HL-60/S4 treated with retinoic acid at 250 ng/mL for 4 days and 3 days (cell line): ENCODE results near the gene PTPRS.

Experiments
- in situ Hi-C: fragments of 300-500 bp; cut with MboI; formaldehyde crosslinking; loops from 2 replicates; pipeline ENCODE4 v1.7.0; 2022; ENCODE audit warnings: low sequenced_read_pairs

Gene PTPRS

GRCh38 chr19:5355693-5356092 lies 15.1 kb upstream of the PTPRS start:
- in situ Hi-C loops: no loop called here

DNA sequence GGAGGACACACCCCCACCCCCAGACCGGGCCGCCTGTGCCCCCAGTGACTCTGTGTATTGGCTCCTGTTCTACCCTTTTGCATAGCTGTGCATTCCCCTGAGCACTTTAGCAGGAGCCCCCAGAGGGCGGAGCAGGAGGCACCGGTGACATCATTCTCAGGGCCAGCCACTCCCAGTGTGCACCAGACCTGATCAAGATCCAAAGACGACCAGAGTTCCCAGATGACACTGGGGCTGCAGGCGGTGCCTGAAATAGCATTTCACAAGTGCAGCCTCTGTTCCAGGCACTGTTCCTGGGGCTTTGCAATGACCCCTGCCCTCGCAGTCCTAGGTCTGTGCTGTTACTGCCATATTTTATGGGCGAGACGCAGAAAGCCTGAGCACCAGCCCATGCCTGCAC lies 14.5 kb upstream of the PTPRS start:
- in situ Hi-C loops: no loop called here

- in situ Hi-C loops: no loop called here
These were observed 13.8 kb upstream of the PTPRS start for GRCh38 chr19:5354403-5354802.

GRCh38 chr19:5352229-5352763 lies 11.7 kb upstream of the PTPRS start:
- in situ Hi-C loops: no loop called here

- in situ Hi-C loops: no loop called here
These were observed 11.2 kb upstream of the PTPRS start for GRCh38 chr19:5351731-5352228.

DNA sequence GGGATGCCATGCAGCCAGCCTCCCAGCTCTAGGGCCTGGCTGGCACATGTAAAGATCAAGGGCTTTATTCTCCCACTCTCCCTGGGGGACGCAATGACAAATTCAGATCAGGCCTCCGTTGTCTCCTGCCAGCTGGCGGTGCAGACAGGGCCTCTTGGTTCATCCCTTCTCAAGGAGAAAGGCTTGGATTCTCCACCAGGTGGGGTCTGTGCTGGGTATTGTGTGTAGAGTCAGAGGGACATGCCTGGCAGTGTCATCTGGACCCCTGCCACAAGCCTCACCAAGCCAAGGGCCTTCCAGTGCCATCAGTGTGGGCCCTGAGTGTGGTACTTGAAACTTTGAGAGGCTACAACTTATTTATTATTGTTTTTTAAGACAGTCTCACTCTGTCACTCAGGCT lies 8.4 kb upstream of the PTPRS start:
- in situ Hi-C loops: no loop called here

DNA sequence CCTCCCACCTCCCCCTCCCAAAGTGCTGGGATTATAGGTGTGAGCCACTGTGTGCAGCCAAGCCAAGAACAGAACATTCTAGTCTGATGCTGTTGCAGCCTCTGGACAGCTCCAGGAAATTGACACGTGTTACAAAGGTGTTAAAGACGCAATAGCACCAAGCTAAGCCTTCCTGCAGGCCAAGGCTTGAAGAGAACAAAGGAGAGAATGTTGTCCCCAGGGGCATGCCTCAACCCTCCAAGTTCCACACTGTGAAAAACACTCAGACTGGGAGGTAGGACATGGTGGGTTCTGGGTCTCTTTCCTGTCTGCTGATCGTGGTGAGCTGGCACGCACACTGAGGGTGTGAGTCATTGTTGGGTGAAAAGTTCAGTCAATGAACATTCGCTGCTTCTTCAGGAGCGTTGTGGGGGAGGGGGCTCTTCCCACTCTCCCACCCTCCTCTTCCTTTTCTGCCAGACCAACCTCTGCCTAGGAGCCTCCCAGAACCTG lies 5.3 kb upstream of the PTPRS start:
- in situ Hi-C loops: no loop called here

DNA sequence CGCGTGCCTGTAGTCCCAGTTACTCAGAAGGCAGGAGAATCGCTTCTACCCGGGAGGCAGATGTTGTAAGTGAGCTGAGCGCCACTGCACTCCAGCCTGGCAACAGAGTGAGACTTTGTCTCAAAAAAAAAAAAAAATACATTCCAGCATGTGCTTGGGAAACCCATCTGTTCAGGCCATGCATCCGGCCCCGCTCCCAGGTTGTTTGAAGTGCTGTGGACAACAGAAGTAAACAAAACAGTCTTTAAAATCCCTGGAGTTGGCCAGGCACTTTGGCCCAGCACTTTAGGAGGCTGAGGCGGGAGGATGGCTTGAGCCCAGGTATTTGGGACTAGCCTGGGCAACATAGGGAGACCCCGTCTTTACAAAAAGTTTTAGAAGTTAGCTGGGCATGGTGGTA lies 3.2 kb upstream of the PTPRS start:
- in situ Hi-C loops: no loop called here

DNA sequence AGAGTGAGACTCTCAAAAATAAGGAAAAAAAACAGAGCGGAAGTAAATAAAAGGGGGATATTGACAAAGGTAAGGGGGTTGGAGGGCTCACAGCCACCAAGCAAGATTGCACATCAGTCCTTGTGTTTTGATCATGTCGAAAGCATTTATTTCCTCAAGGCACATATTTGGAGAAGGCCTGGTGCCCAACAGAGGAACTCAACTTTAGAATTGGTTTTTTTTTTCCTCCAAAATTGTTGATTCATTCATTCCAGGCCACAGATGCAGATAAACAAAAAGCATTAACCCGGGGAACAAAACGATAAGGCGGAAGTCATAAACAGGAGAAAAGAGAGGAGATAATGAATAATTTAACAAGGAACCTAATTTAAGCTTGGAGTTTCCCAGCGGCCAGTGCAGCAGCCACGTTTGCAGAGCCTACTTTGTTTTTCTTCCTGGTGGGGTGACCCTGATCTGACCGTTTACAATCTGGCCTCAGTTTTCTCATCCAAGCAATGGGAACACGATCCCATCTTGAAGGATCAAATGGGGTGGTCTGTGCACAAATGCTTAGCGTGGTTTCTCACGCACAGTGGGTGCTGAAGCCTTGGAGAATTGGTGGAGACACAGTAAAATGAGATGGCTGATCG lies 2.1 kb upstream of the PTPRS start:
- in situ Hi-C loops: no loop called here

GRCh38 chr19:5341981-5342380 lies 1.4 kb upstream of the PTPRS start:
- in situ Hi-C loops: no loop called here

GRCh38 chr19:5341448-5341820 lies 822 bp upstream of the PTPRS start:
- in situ Hi-C loops: no loop called here

- in situ Hi-C loops: no loop called here
These were observed 519 bp downstream of the PTPRS start for GRCh38 chr19:5339950-5340636.

DNA sequence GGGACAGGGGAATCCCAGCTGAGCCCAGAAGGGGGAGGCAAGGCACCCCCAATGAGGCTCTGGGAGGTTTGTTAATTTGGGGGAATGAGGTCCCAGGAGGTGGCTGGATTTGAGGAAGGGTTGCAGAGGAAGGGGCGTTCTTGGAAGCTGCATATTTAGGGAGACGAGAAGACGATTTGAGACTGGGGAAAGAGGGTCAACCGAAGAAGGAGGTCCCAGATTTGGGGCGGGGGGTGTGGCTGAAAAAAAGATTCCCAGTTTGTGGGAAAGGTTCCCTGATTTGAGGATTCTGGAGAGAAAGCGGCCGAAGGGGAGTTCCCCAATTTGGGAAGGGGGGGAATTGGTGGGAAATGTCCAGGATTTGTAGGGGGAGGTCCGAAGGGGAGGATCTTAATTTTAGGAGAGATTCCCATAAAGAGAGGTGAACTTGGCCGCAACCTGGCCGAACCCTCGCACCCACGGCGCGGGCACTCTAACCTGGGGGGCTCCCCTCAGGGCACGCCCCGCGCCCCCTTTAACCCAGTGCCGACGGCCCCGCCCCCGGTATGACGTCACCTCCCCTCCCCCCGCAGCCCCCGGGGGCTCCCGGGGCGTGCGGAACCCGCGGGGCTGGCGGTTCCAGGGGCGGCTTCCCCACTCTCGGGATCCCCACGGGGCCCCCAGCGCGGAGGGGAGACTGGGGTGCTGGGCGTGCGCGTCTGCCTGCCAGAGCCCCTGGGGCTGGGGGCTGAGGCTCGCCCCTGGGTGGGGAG lies 1.2 kb downstream of the PTPRS start:
- in situ Hi-C loops: no loop called here

- in situ Hi-C loops: no loop called here
These were observed 1.9 kb downstream of the PTPRS start for GRCh38 chr19:5338656-5339197.

- in situ Hi-C loops: no loop called here
These were observed 2.6 kb downstream of the PTPRS start for GRCh38 chr19:5337708-5338655.

DNA sequence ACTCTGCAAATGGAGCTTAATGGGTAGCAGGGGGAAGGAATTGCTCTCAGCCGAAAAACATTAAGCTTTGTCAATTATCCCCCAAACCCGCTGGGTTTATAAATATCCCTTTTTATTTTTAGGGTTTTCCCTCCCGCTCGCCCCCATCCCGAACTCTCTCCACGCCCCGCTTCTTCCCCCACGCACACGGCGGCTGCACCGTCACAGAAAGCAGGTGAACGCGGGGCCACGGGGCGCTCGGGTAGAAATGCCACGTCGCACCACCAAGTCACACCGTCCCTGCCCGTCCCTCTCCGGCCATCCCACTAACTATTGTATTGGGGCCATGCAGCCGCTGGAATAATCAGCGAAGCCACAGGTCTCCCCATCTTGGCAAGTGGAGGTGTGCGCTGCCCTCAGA lies 3.5 kb downstream of the PTPRS start:
- in situ Hi-C loops: no loop called here

DNA sequence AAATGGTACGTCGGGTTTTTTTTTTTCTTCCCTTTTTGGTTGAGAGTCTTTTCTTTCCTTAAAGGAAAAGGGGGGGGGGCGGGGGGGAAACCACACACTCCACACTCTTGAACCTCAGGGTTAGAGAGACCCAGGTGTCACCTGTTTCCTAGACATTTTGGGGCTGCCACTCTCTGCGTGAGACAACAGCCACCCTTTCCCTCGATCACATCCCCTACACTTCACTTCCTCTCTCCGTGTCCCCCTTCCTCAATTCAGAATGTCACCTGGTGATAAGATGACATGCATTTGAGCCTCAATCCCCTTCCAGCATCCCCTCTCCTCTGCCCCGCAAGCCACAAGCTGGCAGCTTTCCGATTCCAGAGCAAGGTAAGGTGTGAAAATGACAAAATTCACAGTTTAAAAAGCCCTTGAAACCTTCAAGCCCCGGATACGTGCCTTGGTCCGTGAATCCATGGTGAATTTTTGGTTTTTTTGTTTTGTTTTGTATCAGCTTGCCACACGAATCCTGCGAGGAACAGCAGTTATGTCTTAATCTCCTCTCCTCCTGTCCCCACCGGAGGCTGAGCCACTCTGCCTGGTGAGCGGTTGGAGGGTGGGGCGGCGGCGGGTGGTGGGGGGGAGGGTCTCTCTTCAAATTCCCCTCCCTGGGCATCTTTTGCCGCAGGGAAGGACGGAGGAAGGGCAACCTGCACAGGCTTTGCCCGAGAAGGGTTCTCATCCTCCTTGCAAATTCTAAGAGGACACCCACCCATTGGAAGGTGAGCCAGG lies 4.2 kb downstream of the PTPRS start:
- in situ Hi-C loops: no loop called here

DNA sequence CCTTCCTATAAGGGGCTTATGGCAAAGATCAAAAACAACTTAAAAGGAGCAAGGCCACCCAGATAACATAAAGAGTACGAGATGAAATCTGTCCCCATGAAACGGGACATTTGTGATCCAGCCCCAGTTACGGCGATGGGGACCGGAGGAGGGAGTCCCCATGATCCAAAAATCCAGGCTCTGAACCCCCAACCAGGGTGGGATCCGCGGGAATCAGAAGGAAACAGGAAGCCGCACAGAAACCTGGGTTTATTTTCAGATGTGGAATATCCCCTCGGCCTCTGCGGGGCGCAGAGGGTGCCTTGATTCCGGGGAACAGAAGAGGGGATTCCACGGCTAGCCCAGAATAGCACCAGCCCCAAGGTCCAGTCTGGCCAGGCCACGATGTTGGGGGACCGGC lies 5.0 kb downstream of the PTPRS start:
- in situ Hi-C loops: no loop called here

- in situ Hi-C loops: no loop called here
These were observed 5.7 kb downstream of the PTPRS start for GRCh38 chr19:5334824-5335500.
